ENCODE measurements around the gene PCDH9.

GRCh38 chr13:66623129-66623820 is 606.9 kb downstream of the PCDH9 start:
- TF ChIP-seq CTCF (IDR thresholded peaks at IDR 0.05; ENCODE audit: low read depth, low read length) (no peak), MAX (IDR thresholded peaks at IDR 0.05; ENCODE audit: low read depth, low read length) (no peak)
